Endothelial cell (in vitro differentiated cells): ENCODE data around the gene MPV17. TPM values are rescaled to one million over a fixed set of nuclear protein-coding genes. Genes with fewer than 3 reads are reported as not detected.
"Not testable (repeated sequence)": the region's sequence is repeated elsewhere in the genome, so short reads cannot be mapped to it uniquely, and the experiment has no call there.

Source experiments
- DNase-seq: peaks from one replicate; pipeline ENCODE4 v3.0.0; 2021; ENCODE audit warnings: low spot score
- H3K27ac Mint-ChIP-seq: one replicate; pipeline ENCODE4 v1.8.0; 2021; ENCODE audit warnings: mixed read lengths, inconsistent platforms; ENCODE audit not compliant: unreplicated experiment
- H3K27me3 Mint-ChIP-seq: one replicate; pipeline ENCODE4 v1.8.0; 2021; ENCODE audit warnings: mild to moderate bottlenecking, moderate library complexity, mixed read lengths, inconsistent platforms; ENCODE audit not compliant: unreplicated experiment
- H3K36me3 Mint-ChIP-seq: one replicate; pipeline ENCODE4 v1.8.0; 2021; ENCODE audit warnings: mild to moderate bottlenecking, low read depth, mixed read lengths, inconsistent platforms; ENCODE audit not compliant: unreplicated experiment
- H3K4me1 Mint-ChIP-seq: one replicate; pipeline ENCODE4 v1.8.0; 2021; ENCODE audit warnings: mild to moderate bottlenecking, mixed read lengths, inconsistent platforms; ENCODE audit not compliant: unreplicated experiment
- H3K4me3 Mint-ChIP-seq: one replicate; pipeline ENCODE4 v1.8.0; 2021; ENCODE audit warnings: mild to moderate bottlenecking, mixed read lengths, inconsistent platforms; ENCODE audit not compliant: unreplicated experiment
- H3K9me3 Mint-ChIP-seq: one replicate; pipeline ENCODE4 v1.8.0; 2021; ENCODE audit warnings: mixed read lengths, inconsistent platforms; ENCODE audit not compliant: unreplicated experiment
- total RNA-seq: library from RNA; stranded (reverse); fragmentation: NEBNext Ultra II Directional; extraction: Animal tissue kit (Norgen Biotek cat#: 25700); gene quantifications from one replicate; pipeline ENCODE4 v1.2.1, GENCODE V29; 2021; ENCODE audit not compliant: unreplicated experiment
- TF ChIP-seq, protein P1 (sequence below): fragments of 200-600 bp; sonication (generic); IDR thresholded peaks from one replicate; pipeline ENCODE4 v1.5.0; 2021; ENCODE audit warnings: antibody characterized with exemption; ENCODE audit not compliant: unreplicated experiment

The MPV17 gene
- total RNA-seq, 1 donor from 2014 or later, result 55.0 TPM

DNA sequence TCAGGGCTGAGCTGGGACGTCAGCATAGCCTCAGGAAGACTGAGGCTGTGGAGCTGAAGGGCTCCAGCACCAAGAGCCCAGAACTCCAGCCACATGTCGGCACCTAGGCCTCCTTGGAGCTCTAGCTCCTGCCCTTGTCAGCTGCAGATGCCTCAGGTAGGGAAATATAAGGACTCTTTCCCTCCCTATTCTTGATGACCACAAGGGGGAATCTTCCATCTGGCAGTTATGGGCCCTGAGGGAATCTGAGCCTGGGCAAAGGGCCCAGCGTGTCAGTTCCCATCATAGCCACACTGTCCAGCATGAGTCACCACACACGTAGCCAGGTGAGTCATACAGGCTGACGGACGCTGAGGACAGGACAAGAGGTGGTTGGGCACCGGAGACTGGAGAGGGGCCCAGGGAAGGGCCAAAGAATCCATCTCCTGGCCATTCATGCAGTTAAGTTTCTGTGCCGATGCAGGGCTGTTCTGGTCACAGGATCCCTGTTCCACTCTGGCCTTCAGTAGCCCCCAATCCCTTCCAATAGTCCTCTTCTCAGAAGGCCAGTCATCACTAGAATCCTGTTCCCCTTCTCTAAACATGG is 1.8 kb downstream of the MPV17 start:
- H3K4me1 Mint-ChIP-seq, result peaks cover 17% of the 10 kb centered on the region
- H3K27me3 Mint-ChIP-seq, result peaks cover 4% of the 10 kb centered on the region
- TF ChIP-seq, protein P1, sequence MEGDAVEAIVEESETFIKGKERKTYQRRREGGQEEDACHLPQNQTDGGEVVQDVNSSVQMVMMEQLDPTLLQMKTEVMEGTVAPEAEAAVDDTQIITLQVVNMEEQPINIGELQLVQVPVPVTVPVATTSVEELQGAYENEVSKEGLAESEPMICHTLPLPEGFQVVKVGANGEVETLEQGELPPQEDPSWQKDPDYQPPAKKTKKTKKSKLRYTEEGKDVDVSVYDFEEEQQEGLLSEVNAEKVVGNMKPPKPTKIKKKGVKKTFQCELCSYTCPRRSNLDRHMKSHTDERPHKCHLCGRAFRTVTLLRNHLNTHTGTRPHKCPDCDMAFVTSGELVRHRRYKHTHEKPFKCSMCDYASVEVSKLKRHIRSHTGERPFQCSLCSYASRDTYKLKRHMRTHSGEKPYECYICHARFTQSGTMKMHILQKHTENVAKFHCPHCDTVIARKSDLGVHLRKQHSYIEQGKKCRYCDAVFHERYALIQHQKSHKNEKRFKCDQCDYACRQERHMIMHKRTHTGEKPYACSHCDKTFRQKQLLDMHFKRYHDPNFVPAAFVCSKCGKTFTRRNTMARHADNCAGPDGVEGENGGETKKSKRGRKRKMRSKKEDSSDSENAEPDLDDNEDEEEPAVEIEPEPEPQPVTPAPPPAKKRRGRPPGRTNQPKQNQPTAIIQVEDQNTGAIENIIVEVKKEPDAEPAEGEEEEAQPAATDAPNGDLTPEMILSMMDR, result peak; percentile 51
- DNase-seq, result no peak
- peak overlapping the region; percentile 24 for H3K4me3 Mint-ChIP-seq
- peaks cover 8% of the 10 kb centered on the region for H3K36me3 Mint-ChIP-seq
- H3K9me3 Mint-ChIP-seq, result no peaks in the 10 kb centered on the region
- no peak overlapping the region for H3K27ac Mint-ChIP-seq

DNA sequence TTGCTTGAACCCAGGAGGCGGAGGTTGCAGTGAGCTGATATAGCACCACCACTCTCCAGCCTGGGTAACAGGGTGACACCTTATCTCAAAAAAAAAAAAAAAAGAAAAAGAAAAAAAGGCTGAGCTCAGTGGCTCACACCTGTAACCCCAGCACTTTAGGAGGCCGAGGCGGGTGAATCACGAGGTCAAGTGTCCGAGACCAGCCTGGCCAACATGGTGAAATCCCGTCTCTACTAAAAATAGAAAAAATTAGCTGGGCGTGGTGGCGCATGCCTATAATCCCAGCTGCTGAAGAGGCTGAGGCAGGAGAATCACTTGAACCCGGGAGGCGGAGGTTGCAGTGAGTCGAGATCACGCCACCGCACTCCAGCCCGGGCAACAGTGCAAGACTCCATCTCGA is 3.1 kb downstream of the MPV17 start:
- DNase-seq, H3K27ac Mint-ChIP-seq, H3K4me3 Mint-ChIP-seq, H3K27me3 Mint-ChIP-seq, H3K9me3 Mint-ChIP-seq, H3K36me3 Mint-ChIP-seq: not testable (repeated sequence)
- peaks cover 19% of the 10 kb centered on the region for H3K4me1 Mint-ChIP-seq

DNA sequence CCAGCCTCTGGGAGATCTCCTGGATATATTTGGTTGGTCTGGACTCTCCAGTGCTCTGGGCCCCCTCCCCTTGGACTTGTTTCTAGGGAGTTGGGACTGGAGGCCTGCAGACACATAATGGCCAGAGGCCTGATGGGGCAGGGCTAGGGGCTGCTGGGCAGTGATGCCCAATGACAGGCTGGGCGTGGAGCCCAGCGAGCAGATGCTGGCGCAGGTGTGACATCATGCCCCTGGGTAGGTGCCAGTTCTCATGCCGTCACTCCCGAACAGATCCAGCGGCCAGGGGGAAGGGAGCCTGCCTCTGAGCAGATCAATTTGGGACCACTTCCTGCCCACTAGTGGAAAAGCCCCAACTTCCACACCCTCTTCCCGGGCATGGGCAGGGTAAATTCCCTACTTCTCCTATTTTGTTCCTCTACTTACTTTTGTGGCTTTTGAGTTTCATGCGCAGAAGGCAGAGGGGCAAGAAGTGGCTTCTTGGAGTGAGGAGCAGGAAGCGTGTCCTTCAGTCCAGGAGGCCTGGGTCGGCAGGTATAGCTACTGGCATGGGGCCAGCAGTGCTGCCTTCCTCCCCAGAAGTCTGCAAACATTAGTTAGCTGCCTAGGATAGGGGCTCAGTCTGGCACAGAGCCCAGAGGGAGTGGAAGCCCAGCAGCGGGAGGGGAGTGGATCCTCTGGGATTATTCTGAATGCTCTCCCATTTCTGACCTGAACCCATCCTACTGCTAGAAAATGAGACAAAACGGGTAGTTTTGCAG is 6.1 kb downstream of the MPV17 start:
- peaks cover 5% of the 10 kb centered on the region for H3K36me3 Mint-ChIP-seq
- peaks cover 6% of the 10 kb centered on the region for H3K4me1 Mint-ChIP-seq
- H3K27ac Mint-ChIP-seq, result no peak overlapping the region
- TF ChIP-seq, protein P1, result no peak
- no peaks in the 10 kb centered on the region for H3K27me3 Mint-ChIP-seq
- no peaks in the 10 kb centered on the region for H3K9me3 Mint-ChIP-seq
- H3K4me3 Mint-ChIP-seq, result no peak overlapping the region
- DNase-seq, result no peak

DNA sequence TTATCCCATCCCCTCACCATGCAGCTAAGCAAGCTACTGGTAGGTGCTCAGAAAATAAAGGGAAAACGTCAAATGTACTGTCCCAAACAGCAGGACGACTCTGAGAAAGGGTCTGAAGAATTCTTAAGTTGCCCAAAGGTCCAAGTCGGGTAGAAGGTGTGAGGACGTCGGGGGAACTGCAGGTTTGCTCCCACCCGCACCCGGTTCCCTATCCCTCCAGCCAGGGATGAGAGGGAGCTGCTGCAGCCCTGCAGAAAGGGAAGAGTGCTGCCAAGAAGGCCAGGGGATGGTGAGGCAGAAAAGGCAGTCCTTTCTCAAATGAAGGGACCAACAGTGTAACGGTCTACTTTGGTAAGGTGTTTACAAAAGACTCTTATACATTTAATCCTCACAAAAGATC is 7.8 kb downstream of the MPV17 start:
- Mint-ChIP-seq H3K9me3 (no peaks in the 10 kb centered on the region), H3K4me3 (no peak overlapping the region), H3K4me1 (peaks cover 6% of the 10 kb centered on the region), H3K36me3 (peaks cover 10% of the 10 kb centered on the region), H3K27ac (no peak overlapping the region), H3K27me3 (peaks cover 7% of the 10 kb centered on the region)
- TF ChIP-seq, protein P1, result no peak
- no peak for DNase-seq

DNA sequence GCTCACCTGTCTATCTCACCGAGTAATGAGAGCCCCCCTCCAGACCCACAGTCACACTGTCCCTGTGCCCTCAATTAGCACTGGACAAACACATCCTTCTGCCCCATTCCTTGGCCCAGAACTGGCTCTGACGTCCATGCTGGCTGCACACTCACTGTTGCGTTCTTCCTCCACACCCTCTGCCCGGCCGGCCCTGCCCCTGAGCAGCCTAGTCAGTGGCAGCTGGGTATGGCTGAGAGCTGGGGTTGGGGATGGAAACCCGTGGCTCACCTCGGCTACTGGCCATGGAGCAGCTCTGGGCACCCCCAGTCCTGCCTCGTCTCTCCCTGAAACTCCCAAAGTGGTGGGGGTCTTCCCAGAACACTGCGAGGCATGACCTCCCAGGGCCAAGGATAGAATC is 8.2 kb downstream of the MPV17 start:
- no peak overlapping the region for H3K4me3 Mint-ChIP-seq
- H3K27me3 Mint-ChIP-seq, result peaks cover 7% of the 10 kb centered on the region
- DNase-seq, result no peak
- H3K27ac Mint-ChIP-seq, result no peak overlapping the region
- peaks cover 13% of the 10 kb centered on the region for H3K36me3 Mint-ChIP-seq
- no peaks in the 10 kb centered on the region for H3K9me3 Mint-ChIP-seq
- peaks cover 6% of the 10 kb centered on the region for H3K4me1 Mint-ChIP-seq
- TF ChIP-seq, protein P1, result no peak
